DND-41 (cell line): ENCODE results near the gene MINDY4.

ENCODE experiments used
- ATAC-seq: fragments of 200-7000 bp; cut with Tn5 transposase; 3 replicates; pipeline ENCODE4 v1.9.1; 2021; ENCODE audit warnings: low read depth; ENCODE audit not compliant: insufficient read depth
- DNase-seq: peaks from one replicate; pipeline ENCODE4 v3.0.0-alpha.2; 2020
- H2AFZ ChIP-seq: 2 replicates; pipeline ENCODE4 v1.6.0; 2012; ENCODE audit warnings: low read depth, low read length
- H3K27ac ChIP-seq: 2 replicates; pipeline ENCODE4 v1.5.1; 2012; ENCODE audit warnings: low read length, inconsistent platforms
- H3K27me3 ChIP-seq: fragments of 200-600 bp; sonication (generic); 2 replicates; pipeline ENCODE4 v1.6.0; 2012; ENCODE audit warnings: low read length, mild to moderate bottlenecking, inconsistent platforms; ENCODE audit not compliant: insufficient read depth, poor library complexity
- H3K36me3 ChIP-seq: 2 replicates; pipeline ENCODE4 v1.5.1; 2012; ENCODE audit warnings: low read length, inconsistent platforms; ENCODE audit not compliant: insufficient read depth
- H3K4me1 ChIP-seq: 2 replicates; pipeline ENCODE4 v1.5.1; 2012; ENCODE audit warnings: mild to moderate bottlenecking, low read length; ENCODE audit not compliant: insufficient read depth
- H3K4me2 ChIP-seq: 2 replicates; pipeline ENCODE4 v1.6.0; 2012; ENCODE audit warnings: mild to moderate bottlenecking, moderate library complexity, low read length, inconsistent platforms; ENCODE audit not compliant: insufficient read depth
- H3K4me3 ChIP-seq, 2 experiments: fragments of 200-600 bp in 1 of 2; shearing (Covaris generic) in 1 of 2; 2 replicates each; pipeline ENCODE4 v1.5.1; 2012 to 2016; ENCODE audit warnings: inconsistent platforms in 2 of 2, low read length in 2 of 2, mild to moderate bottlenecking in 2 of 2, low read depth in 1 of 2, moderate library complexity in 1 of 2
- H3K79me2 ChIP-seq: 2 replicates; pipeline ENCODE4 v1.6.0; 2012; ENCODE audit warnings: low read length, inconsistent platforms; ENCODE audit not compliant: insufficient read depth
- H3K9ac ChIP-seq: 2 replicates; pipeline ENCODE4 v1.6.0; 2012; ENCODE audit warnings: low read depth, mild to moderate bottlenecking, inconsistent platforms, low read length, moderate library complexity
- H3K9me3 ChIP-seq: 2 replicates; pipeline ENCODE4 v1.5.1; 2012; ENCODE audit warnings: low read length, moderate library complexity, mild to moderate bottlenecking, inconsistent platforms; ENCODE audit not compliant: insufficient read depth, severe bottlenecking
- H4K20me1 ChIP-seq: 2 replicates; pipeline ENCODE4 v1.6.0; 2012; ENCODE audit warnings: low read length; ENCODE audit not compliant: insufficient read depth
- CTCF ChIP-seq: IDR thresholded peaks from 2 replicates; pipeline ENCODE4 v1.5.1; 2012; ENCODE audit warnings: borderline replicate concordance, low read length, moderate library complexity, mild to moderate bottlenecking; ENCODE audit not compliant: poor library complexity, severe bottlenecking; ENCODE audit errors: extremely low read depth
- EZH2 ChIP-seq: IDR thresholded peaks from 3 replicates; pipeline ENCODE4 v1.6.1; 2012; ENCODE audit warnings: borderline replicate concordance, low read depth, mild to moderate bottlenecking, moderate library complexity, low read length, inconsistent platforms; ENCODE audit not compliant: severe bottlenecking

MINDY4 gene

GRCh38 chr7:30932562-30932961 is 161.3 kb downstream of the MINDY4 start:
- DNase-seq, result no peak
- no peak overlapping the region for H3K4me2 ChIP-seq

GRCh38 chr7:30933124-30933974 is 162.1 kb downstream of the MINDY4 start:
- peaks cover 1% of the 10 kb centered on the region; the same call in 1 of the 2 replicates for H4K20me1 ChIP-seq
- TF ChIP-seq CTCF (no peak), EZH2 (no peak)
- H3K27ac ChIP-seq, result no peak overlapping the region
- H3K4me1 ChIP-seq, result no peaks in the 10 kb centered on the region
- no peaks in the 10 kb centered on the region for H3K9me3 ChIP-seq
- no peaks in the 10 kb centered on the region for H3K36me3 ChIP-seq
- H2AFZ ChIP-seq, result no peak overlapping the region
- ATAC-seq (no peak), DNase-seq (no peak)
- no peak overlapping the region for H3K4me3 ChIP-seq
- no peak overlapping the region for H3K9ac ChIP-seq
- no peaks in the 10 kb centered on the region for H3K79me2 ChIP-seq
- H3K4me2 ChIP-seq, result no peak overlapping the region
- peaks cover 5% of the 10 kb centered on the region for H3K27me3 ChIP-seq

More at GRCh38 chr7:30932562-30932961, 161.3 kb downstream of the MINDY4 start:
- TF ChIP-seq EZH2 (no peak), CTCF (no peak)
- H3K36me3 ChIP-seq, result no peaks in the 10 kb centered on the region
- no peak overlapping the region for H3K27ac ChIP-seq
- H3K4me3 ChIP-seq, result no peak overlapping the region
- H3K27me3 ChIP-seq, result peaks cover 4% of the 10 kb centered on the region
- no peak for ATAC-seq
- no peaks in the 10 kb centered on the region for H3K9me3 ChIP-seq
- no peak overlapping the region for H2AFZ ChIP-seq
- no peak overlapping the region for H3K9ac ChIP-seq
- H3K4me1 ChIP-seq, result no peaks in the 10 kb centered on the region
- H3K79me2 ChIP-seq, result no peaks in the 10 kb centered on the region
- no peaks in the 10 kb centered on the region for H4K20me1 ChIP-seq

- ATAC-seq (no peak), DNase-seq (no peak)
- H3K4me1 ChIP-seq, result no peaks in the 10 kb centered on the region
- H4K20me1 ChIP-seq, result peaks cover 5% of the 10 kb centered on the region; the same call in 1 of the 2 replicates
- no peak overlapping the region for H3K9ac ChIP-seq
- no peaks in the 10 kb centered on the region for H3K79me2 ChIP-seq
- H3K27ac ChIP-seq, result no peak overlapping the region
- no peak overlapping the region for H3K4me3 ChIP-seq
- H3K9me3 ChIP-seq, result no peaks in the 10 kb centered on the region
- H2AFZ ChIP-seq, result no peak overlapping the region
- no peak for TF ChIP-seq EZH2
- TF ChIP-seq CTCF, result no peak
- H3K36me3 ChIP-seq, result no peaks in the 10 kb centered on the region
- H3K27me3 ChIP-seq, result peaks cover 7% of the 10 kb centered on the region
- H3K4me2 ChIP-seq, result no peak overlapping the region
Observed at GRCh38 chr7:30934225-30934624, 163.0 kb downstream of the MINDY4 start.
